Ascending aorta (tissue), 2 donors: Measurements from ENCODE around the gene SLC48A1. TPM values are rescaled to one million over a fixed set of nuclear protein-coding genes. Genes with fewer than 3 reads are reported as not detected.
A peak's percentile ranks its signal among the peaks of the same experiment; 100 is the strongest.

Experiments used
- DNase-seq, 2 donors: peaks; one replicate each; pipeline ENCODE4 v3.0.0-alpha.2; 2019; ENCODE audit warnings: low spot score in 2 of 2
- H3K27ac ChIP-seq, 2 donors: fragments of 200-600 bp; sonication (generic); one replicate each; pipeline ENCODE4 v1.5.1; 2016 to 2017; ENCODE audit warnings: mild to moderate bottlenecking in 1 of 2
- H3K27me3 ChIP-seq: fragments of 200-600 bp; sonication (generic); one replicate; pipeline ENCODE4 v1.5.1; 2017
- H3K36me3 ChIP-seq, 2 donors: fragments of 200-600 bp; sonication (generic); one replicate each; pipeline ENCODE4 v1.5.1; 2016
- H3K4me1 ChIP-seq, 2 donors: fragments of 200-600 bp; sonication (generic); one replicate each; pipeline ENCODE4 v1.5.1; 2016 to 2017; ENCODE audit warnings: mild to moderate bottlenecking in 1 of 2
- H3K4me3 ChIP-seq, 2 donors: fragments of 200-600 bp; sonication (generic); one replicate each; pipeline ENCODE4 v1.5.1; 2016 to 2017; ENCODE audit warnings: mild to moderate bottlenecking in 1 of 2
- H3K9me3 ChIP-seq, 2 donors: fragments of 200-600 bp; sonication (generic); one replicate each; pipeline ENCODE4 v1.5.1; 2016
- intact Hi-C: fragments of 100-400 bp; cut with DNase I; formaldehyde crosslinking; loops from one replicate; pipeline ENCODE4 v1.15.1; 2023
- total RNA-seq: library from RNA; depleted of rRNA; stranded (reverse); fragments of >200 nt; gene quantifications from one replicate; pipeline ENCODE4 v1.1.0, GENCODE V29; 2016
- TF ChIP-seq, protein P1 (sequence below), 3 experiments: fragments of 200-600 bp in 2 of 3; fragments of 450-650 bp in 1 of 3; sonication (generic) in 2 of 3; IDR thresholded peaks; one replicate each; pipeline ENCODE4 v1.5.1; 2016 to 2019; ENCODE audit warnings: antibody characterized with exemption in 3 of 3, mild to moderate bottlenecking in 1 of 3, moderate library complexity in 1 of 3

Gene SLC48A1
- total RNA-seq, 1 donor from 2014 or later, result 144 TPM

DNA sequence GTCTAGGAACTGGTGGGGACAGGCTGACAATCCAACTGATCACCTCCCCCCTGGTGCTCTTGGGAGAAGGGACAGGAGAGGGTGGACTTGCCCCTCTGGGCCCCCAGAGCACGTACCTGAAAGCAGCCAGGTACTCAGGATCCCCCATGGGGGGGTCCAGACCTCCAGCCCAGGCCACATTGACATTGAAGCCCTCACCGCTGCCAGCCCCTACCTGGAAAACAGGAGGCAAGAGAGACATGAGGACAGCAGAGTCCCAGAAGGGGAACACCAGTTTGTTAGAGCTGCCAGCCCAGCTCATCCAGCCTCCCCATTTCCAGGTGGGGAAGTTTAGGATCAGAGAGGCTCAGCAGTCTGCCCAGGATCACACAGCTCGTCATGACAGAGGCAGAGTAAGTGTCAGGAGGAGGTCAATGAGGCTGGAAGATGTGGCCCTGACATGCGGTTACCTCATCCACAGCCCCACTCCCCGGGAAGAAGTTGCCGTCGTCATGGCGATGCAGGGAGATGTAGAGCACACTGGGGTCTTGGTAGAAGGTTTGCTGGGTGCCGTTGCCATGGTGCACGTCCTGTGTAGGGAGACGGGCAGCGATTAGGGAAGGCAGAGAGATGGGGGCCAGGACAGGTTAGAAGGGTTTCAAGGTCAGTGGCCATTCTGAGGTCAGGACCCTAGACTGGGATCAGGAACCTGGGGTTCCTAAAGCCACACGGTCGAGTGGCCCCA, 14.7 kb downstream of the SLC48A1 start:
- H3K27ac ChIP-seq, result peak overlapping the region in 1 of 2 donors; percentile 40
- DNase-seq, result no peak
- no peaks in the 10 kb centered on the region for H3K27me3 ChIP-seq
- intact Hi-C loops, result no loop called here
- H3K4me3 ChIP-seq, result no peak overlapping the region
- no peaks in the 10 kb centered on the region for H3K4me1 ChIP-seq
- H3K9me3 ChIP-seq, result no peaks in the 10 kb centered on the region
- TF ChIP-seq, protein P1, sequence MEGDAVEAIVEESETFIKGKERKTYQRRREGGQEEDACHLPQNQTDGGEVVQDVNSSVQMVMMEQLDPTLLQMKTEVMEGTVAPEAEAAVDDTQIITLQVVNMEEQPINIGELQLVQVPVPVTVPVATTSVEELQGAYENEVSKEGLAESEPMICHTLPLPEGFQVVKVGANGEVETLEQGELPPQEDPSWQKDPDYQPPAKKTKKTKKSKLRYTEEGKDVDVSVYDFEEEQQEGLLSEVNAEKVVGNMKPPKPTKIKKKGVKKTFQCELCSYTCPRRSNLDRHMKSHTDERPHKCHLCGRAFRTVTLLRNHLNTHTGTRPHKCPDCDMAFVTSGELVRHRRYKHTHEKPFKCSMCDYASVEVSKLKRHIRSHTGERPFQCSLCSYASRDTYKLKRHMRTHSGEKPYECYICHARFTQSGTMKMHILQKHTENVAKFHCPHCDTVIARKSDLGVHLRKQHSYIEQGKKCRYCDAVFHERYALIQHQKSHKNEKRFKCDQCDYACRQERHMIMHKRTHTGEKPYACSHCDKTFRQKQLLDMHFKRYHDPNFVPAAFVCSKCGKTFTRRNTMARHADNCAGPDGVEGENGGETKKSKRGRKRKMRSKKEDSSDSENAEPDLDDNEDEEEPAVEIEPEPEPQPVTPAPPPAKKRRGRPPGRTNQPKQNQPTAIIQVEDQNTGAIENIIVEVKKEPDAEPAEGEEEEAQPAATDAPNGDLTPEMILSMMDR (IDR thresholded peaks at IDR 0.05), result no peak
- peaks cover 93 to 100% of the 10 kb centered on the region in 2 donors for H3K36me3 ChIP-seq

DNA sequence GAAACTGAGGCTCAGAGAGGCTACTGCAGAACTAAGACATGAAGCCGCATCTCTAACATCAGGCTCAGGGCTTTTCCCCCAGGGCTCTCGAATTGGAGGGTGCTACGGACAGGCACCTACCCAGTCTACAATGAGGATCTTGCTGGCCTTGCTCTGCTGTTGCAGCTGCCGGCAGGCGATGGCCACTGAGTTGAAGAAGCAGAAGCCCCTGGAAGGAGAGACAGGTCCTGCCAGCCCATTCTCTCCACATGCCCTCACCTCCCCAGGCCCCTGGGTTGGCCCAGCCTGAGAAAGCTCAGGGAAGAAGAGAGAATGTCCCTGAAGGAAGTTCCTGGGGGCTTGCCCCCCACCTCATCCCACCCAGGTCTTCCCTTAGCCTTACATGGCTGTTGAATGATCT, 16.1 kb downstream of the SLC48A1 start:
- Histone ChIP-seq H3K9me3 (no peaks in the 10 kb centered on the region), H3K36me3 (peaks cover 97 to 100% of the 10 kb centered on the region in 2 donors), H3K27ac (no peak overlapping the region), H3K4me3 (no peak overlapping the region), H3K27me3 (no peaks in the 10 kb centered on the region), H3K4me1 (peaks cover 0 to 3% of the 10 kb centered on the region in 2 donors)
- DNase-seq, result no peak
- intact Hi-C loops, result no loop called here
- TF ChIP-seq, protein P1 (IDR thresholded peaks at IDR 0.05), result no peak

GRCh38 chr12:47789712-47790489, 16.9 kb downstream of the SLC48A1 start:
- no peak for DNase-seq
- H3K27me3 ChIP-seq, result no peaks in the 10 kb centered on the region

GRCh38 chr12:47790676-47791350, 17.8 kb downstream of the SLC48A1 start:
- no peaks in the 10 kb centered on the region for H3K27me3 ChIP-seq
- no peak for DNase-seq
- H3K9me3 ChIP-seq, result no peaks in the 10 kb centered on the region
- H3K36me3 ChIP-seq, result peaks cover 98 to 100% of the 10 kb centered on the region in 2 donors
- TF ChIP-seq, protein P1 (IDR thresholded peaks at IDR 0.05), result no peak
- H3K4me1 ChIP-seq, result peaks cover 0 to 3% of the 10 kb centered on the region in 2 donors
- H3K4me3 ChIP-seq, result no peak overlapping the region
- intact Hi-C loops, result no loop called here
- H3K27ac ChIP-seq, result peak overlapping the region; percentile 12 to 30

More at GRCh38 chr12:47789712-47790489, 16.9 kb downstream of the SLC48A1 start:
- intact Hi-C loops, result no loop called here
- TF ChIP-seq, protein P1 (IDR thresholded peaks at IDR 0.05), result no peak
- Histone ChIP-seq H3K4me1 (peaks cover 0 to 3% of the 10 kb centered on the region in 2 donors), H3K4me3 (no peak overlapping the region), H3K36me3 (peaks cover 97 to 100% of the 10 kb centered on the region in 2 donors), H3K9me3 (no peaks in the 10 kb centered on the region), H3K27ac (peak overlapping the region in 1 of 2 donors; percentile 30)

DNA sequence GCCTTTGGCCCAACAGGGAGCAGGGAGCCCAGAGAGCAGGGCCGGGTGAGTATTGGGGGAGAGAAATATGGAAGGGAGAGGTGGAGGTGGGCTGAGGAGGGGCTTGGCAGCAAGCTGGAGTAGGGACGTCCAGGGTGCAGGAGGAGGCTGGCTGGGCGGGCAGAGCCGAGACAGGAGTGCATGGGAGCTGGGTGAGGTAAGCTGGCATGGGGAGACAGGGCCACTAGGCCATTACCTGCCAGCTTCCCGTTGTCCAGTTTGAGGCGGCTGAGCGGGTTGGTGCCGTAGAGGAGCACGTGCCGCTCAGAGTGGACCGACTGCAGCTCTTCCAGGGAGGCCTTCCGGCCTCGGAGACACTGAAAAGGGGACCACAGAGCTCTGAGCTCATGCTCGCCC, 18.3 kb downstream of the SLC48A1 start:
- no peak for DNase-seq
- Histone ChIP-seq H3K9me3 (no peaks in the 10 kb centered on the region), H3K36me3 (peaks cover 98 to 100% of the 10 kb centered on the region in 2 donors), H3K4me3 (no peak overlapping the region), H3K4me1 (peaks cover 0 to 3% of the 10 kb centered on the region in 2 donors), H3K27me3 (no peaks in the 10 kb centered on the region), H3K27ac (peak overlapping the region in 1 of 2 donors; percentile 69)
- intact Hi-C loops, result no loop called here
- TF ChIP-seq, protein P1 (IDR thresholded peaks at IDR 0.05), result no peak
